Fibroblast of mammary gland (primary cell): Measurements from ENCODE around the gene CLRN3.

Experiments used
- DNase-seq: peaks from one replicate; pipeline ENCODE4 v3.0.0-alpha.2; 2010; ENCODE audit warnings: low read depth
- H3K4me3 ChIP-seq: 2 replicates; pipeline ENCODE4 v1.5.1; 2011; ENCODE audit warnings: low read depth, mild to moderate bottlenecking, low read length, moderate library complexity; ENCODE audit not compliant: control insufficient read depth
- CTCF ChIP-seq: conservative IDR thresholded peaks from 2 replicates; pipeline ENCODE4 v1.5.1; 2011; ENCODE audit warnings: low read depth, low read length, inconsistent platforms; ENCODE audit not compliant: control insufficient read depth, insufficient read depth

The CLRN3 gene

GRCh38 chr10:127892743-127893142 is at the start of gene CLRN3:
Gene CLRN3, minus strand, starts transcription at chr10:127892941. Its CDS starts 157 bp downstream, at chr10:127892784.
- no peak for TF ChIP-seq CTCF
- no peak for DNase-seq
- H3K4me3 ChIP-seq = no peak within 1 kb of the TSS

GRCh38 chr10:127940866-127941640 is 48.3 kb upstream of the CLRN3 start:
- TF ChIP-seq CTCF = no peak
- DNase-seq = no peak
- H3K4me3 ChIP-seq = no peak overlapping the region

- no peak for TF ChIP-seq CTCF
- DNase-seq = no peak
- H3K4me3 ChIP-seq = no peak overlapping the region
These were observed 47.1 kb upstream of the CLRN3 start for GRCh38 chr10:127939786-127940330.

GRCh38 chr10:127937915-127938463 is 45.2 kb upstream of the CLRN3 start:
- H3K4me3 ChIP-seq = no peak overlapping the region
- DNase-seq = no peak
- no peak for TF ChIP-seq CTCF

- no peak for TF ChIP-seq CTCF
- no peak for DNase-seq
- H3K4me3 ChIP-seq = no peak overlapping the region
These were observed 44.3 kb upstream of the CLRN3 start for GRCh38 chr10:127937069-127937468.

GRCh38 chr10:127935071-127935561 is 42.4 kb upstream of the CLRN3 start:
- no peak for TF ChIP-seq CTCF
- H3K4me3 ChIP-seq = no peak overlapping the region
- DNase-seq = peak; percentile 79
